HepG2 (cell line): ENCODE measurements around the gene NT5DC1. TPM values are rescaled to one million over a fixed set of nuclear protein-coding genes. Genes with fewer than 3 reads are reported as not detected.

ENCODE experiments used
- ATAC-seq: fragments of 200-7000 bp; cut with Tn5 transposase; 3 replicates; pipeline ENCODE4 v1.9.1; 2020; ENCODE audit warnings: mild to moderate bottlenecking, moderate library complexity
- BruUV-seq: library from RNA; stranded (reverse); fragments of 400-500 nt; replicated peaks from 2 replicates; lab custom pipeline; 2021; lab: Mats Ljungman, UMichigan
- CTCF ChIA-PET: fragments of 300-600 bp; formaldehyde crosslinking; extraction: SDS; loops from one replicate; lab custom pipeline; 2021; ENCODE audit warnings: low total read pairs, inconsistent platforms, low intra/inter-chr PET ratio; lab: Yijun Ruan, JAX
- POLR2A ChIA-PET: fragments of 350-600 bp; sonication (Branson Sonifier 250); formaldehyde crosslinking; loops from one replicate; lab custom pipeline; 2020; ENCODE audit warnings: antibody characterized with exemption, inconsistent platforms; lab: Yijun Ruan, JAX
- DNase-seq: peaks from one replicate; pipeline ENCODE4 v3.0.0-alpha.2; 2015; ENCODE audit warnings: low spot score
- FAIRE-seq: peaks from 3 replicates; lab custom pipeline; 2011; peaks lifted over from hg19 to GRCh38; lab: Jason Lieb, UNC
- H2AFZ ChIP-seq: one replicate; pipeline ENCODE4 v1.6.1; 2011; ENCODE audit warnings: low read length, inconsistent platforms
- H3K27ac ChIP-seq: fragments of 300-600 bp; 3 replicates; pipeline ENCODE4 v1.8.0; 2011; ENCODE audit warnings: mixed run types, mild to moderate bottlenecking, mixed read lengths, low read length, inconsistent platforms; ENCODE audit not compliant: insufficient read depth; ENCODE audit errors: extremely low read length
- H3K27me3 ChIP-seq, 2 experiments: fragments of 200-600 bp in 1 of 2; 2 replicates in 1 of 2; 3 replicates in 1 of 2; pipeline versions ENCODE4 v1.6.0 to v1.8.0; 2011; ENCODE audit warnings: low read length in 2 of 2, mild to moderate bottlenecking in 2 of 2, moderate library complexity in 2 of 2, inconsistent platforms in 1 of 2; ENCODE audit not compliant: insufficient read depth in 2 of 2, control insufficient read depth in 1 of 2
- H3K36me3 ChIP-seq, 2 experiments: fragments of 200-600 bp in 1 of 2; replicated peaks in 1 of 2; 2 replicates in 1 of 2; 3 replicates in 1 of 2; pipeline versions ENCODE4 v1.5.1 to v1.8.0; 2011; ENCODE audit warnings: low read length in 2 of 2, inconsistent platforms in 1 of 2; ENCODE audit not compliant: insufficient read depth in 2 of 2, control insufficient read depth in 1 of 2
- H3K4me1 ChIP-seq: 2 replicates; pipeline ENCODE4 v1.5.1; 2012; ENCODE audit warnings: low read length, inconsistent platforms; ENCODE audit not compliant: insufficient read depth
- H3K4me2 ChIP-seq: 2 replicates; pipeline ENCODE4 v1.6.0; 2011; ENCODE audit warnings: low read depth, low read length, inconsistent platforms
- H3K4me3 ChIP-seq, 3 experiments: fragments of 200-600 bp in 1 of 3; sonication (generic), shearing (Covaris generic) in 1 of 3; replicated peaks in 1 of 3; 2 replicates each; pipeline ENCODE4 v1.5.1; 2011 to 2016; ENCODE audit warnings: low read length in 3 of 3, inconsistent platforms in 2 of 3, low read depth in 2 of 3, mild to moderate bottlenecking in 2 of 3, control low read depth in 1 of 3, mixed read lengths in 1 of 3; ENCODE audit not compliant: insufficient read depth in 1 of 3
- H3K79me2 ChIP-seq: one replicate; pipeline ENCODE4 v1.6.1; 2011; ENCODE audit warnings: low read length, inconsistent platforms; ENCODE audit not compliant: insufficient read depth
- H3K9ac ChIP-seq: 2 replicates; pipeline ENCODE4 v1.6.0; 2011; ENCODE audit warnings: mild to moderate bottlenecking, low read depth, low read length, inconsistent platforms; ENCODE audit not compliant: insufficient read depth
- H3K9me3 ChIP-seq: 2 replicates; pipeline ENCODE4 v1.5.1; 2012; ENCODE audit warnings: mild to moderate bottlenecking, low read length
- H4K20me1 ChIP-seq: 2 replicates; pipeline ENCODE4 v1.6.0; 2011; ENCODE audit warnings: inconsistent platforms, mild to moderate bottlenecking, low read length, moderate library complexity; ENCODE audit not compliant: insufficient read depth
- WIZ ChIP-seq: sonication (generic); formaldehyde crosslinking; IDR thresholded peaks from 2 replicates; pipeline ENCODE4 v1.5.1; 2020; ENCODE audit warnings: mild to moderate bottlenecking, missing genetic modification reagents
- ZBTB40 ChIP-seq, 2 experiments: fragments of 450-650 bp in 1 of 2; sonication (generic) in 1 of 2; formaldehyde crosslinking in 1 of 2; IDR thresholded peaks; 2 replicates each; pipeline versions ENCODE4 v1.6.1 to v1.8.0; 2016 to 2022; ENCODE audit warnings: antibody characterized with exemption in 1 of 2, mild to moderate bottlenecking in 1 of 2, missing genetic modification reagents in 1 of 2
- whole genome bisulfite sequencing: methylation state at CpG from one replicate; pipeline ENCODE4 v1.1.6; 2017; ENCODE audit warnings: low lambda C conversion rate; 5-methylcytosine and 5-hydroxymethylcytosine counted together
- in situ Hi-C: cut with HindIII; loops from 2 replicates; pipeline ENCODE4 v1.10.0; 2017; ENCODE audit warnings: low pct_unique_long_range_greater_than_20kb; ENCODE audit not compliant: extremely low pct_ligation_motif_present
- intact Hi-C: fragments of 100-400 bp; cut with micrococcal nuclease; formaldehyde crosslinking; loops from one replicate; pipeline ENCODE4 v1.10.0; 2022; ENCODE audit not compliant: unreplicated experiment
- polyA plus RNA-seq, 8 experiments: library from polyadenylated mRNA; depleted of rRNA in 3 of 8; stranded (reverse) in 7 of 8; unstranded in 1 of 8; fragments of >200 nt; fragmentation: Illumina TruSeq in 4 of 8; extraction: Trizol in 4 of 8; gene quantifications; 2 replicates each; pipeline versions ENCODE4 v1.2.1 to v1.2.3, GENCODE V29; 2011 to 2016; ENCODE audit warnings: low read depth in 4 of 8, missing spikeins in 1 of 8, mixed read lengths in 1 of 8; ENCODE audit not compliant: insufficient read depth in 1 of 8
- total RNA-seq, 5 experiments: library from RNA; depleted of rRNA; stranded (reverse); fragments of >200 nt; fragmentation: Illumina TruSeq; extraction: Trizol; gene quantifications; 2 replicates each; pipeline ENCODE4 v1.2.3, GENCODE V29; 2016; ENCODE audit warnings: low read depth in 1 of 5

Gene NT5DC1
- total and polyA plus RNA-seq, 2 of the 13 experiments (the other 11 are each of a cell fraction or from before 2014, with no cell fraction given), result 27.0 to 56.1 TPM

DNA sequence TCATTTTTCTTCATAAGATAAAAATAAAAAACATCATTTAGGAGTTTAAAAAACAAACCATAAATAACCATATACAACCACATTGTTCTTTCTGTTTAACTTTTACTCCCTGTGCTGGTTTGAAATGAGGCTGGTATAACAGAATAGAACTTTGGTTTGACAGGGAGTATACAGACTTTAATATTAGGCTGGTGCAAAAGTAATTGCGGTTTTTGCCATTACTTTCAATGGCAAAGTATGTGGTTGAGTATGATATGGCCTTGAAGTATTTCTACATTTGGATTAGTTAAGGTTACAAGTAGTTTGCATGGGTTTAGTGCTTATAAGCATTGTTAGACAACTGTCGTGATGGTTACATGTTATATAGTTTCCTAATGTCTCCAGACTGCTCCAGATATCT is 54.2 kb downstream of the NT5DC1 start:
- H4K20me1 ChIP-seq, result no peaks in the 10 kb centered on the region
- no peak overlapping the region for H3K9ac ChIP-seq
- H3K36me3 ChIP-seq, result no peaks in the 10 kb centered on the region
- intact Hi-C loops (no loop called here), in situ Hi-C loops (no loop called here)
- H2AFZ ChIP-seq, result no peak overlapping the region
- no peaks in the 10 kb centered on the region for H3K9me3 ChIP-seq
- ChIA-PET CTCF (no interaction called here), POLR2A (no interaction called here)
- BruUV-seq, result no TSS peak
- H3K79me2 ChIP-seq, result no peaks in the 10 kb centered on the region
- no peak overlapping the region for H3K4me2 ChIP-seq
- WGBS, result 90% methylated on average over 2 of the region's 2 CpGs
- no peak overlapping the region for H3K27ac ChIP-seq
- no peak for DNase-seq
- no peak for FAIRE-seq
- no peaks in the 10 kb centered on the region for H3K4me1 ChIP-seq
- no peak overlapping the region for H3K4me3 ChIP-seq
- H3K27me3 ChIP-seq, result no peaks in the 10 kb centered on the region
- TF ChIP-seq WIZ (no peak), ZBTB40 (IDR thresholded peaks at IDR 0.05) (peak; percentile 46; the same call in 1 of the 2 replicates), ZBTB40 (CRISPR knock-in tag; IDR thresholded peaks at IDR 0.05) (no peak)
- ATAC-seq, result no peak
